Measurements from ENCODE around the gene ABCF3. TPM values are rescaled to one million over a fixed set of nuclear protein-coding genes. Genes with fewer than 3 reads are reported as not detected.

Gene ABCF3
- total RNA-seq, 2 donors from 2014 or later = 41.8 to 46.1 TPM

- WGBS, 2 donors = 79 to 84% methylated on average over 8 to 9 of the region's 9 CpGs
- no peak for DNase-seq
- H3K9me3 ChIP-seq = no peaks in the 10 kb centered on the region
- no peak overlapping the region for H3K27ac ChIP-seq
- H3K4me3 ChIP-seq = no peak overlapping the region
- peaks cover 6% of the 10 kb centered on the region for H3K4me1 ChIP-seq
- TF ChIP-seq POLR2A (IDR thresholded peaks at IDR 0.05) (no peak), CTCF (IDR thresholded peaks at IDR 0.05) (no peak)
- peaks cover 8 to 12% of the 10 kb centered on the region in 2 donors for H3K36me3 ChIP-seq (replicated peaks in 1 of 2; ENCODE audit: insufficient read depth in 1 of 2, low read depth in 2 of 2)
- no peaks in the 10 kb centered on the region for H3K27me3 ChIP-seq
- no peak for ATAC-seq
- intact Hi-C loops (cut with DNase I) = no loop called here
Measured at GRCh38 chr3:184198509-184198908, 12.5 kb downstream of the ABCF3 start.

- H3K4me1 ChIP-seq = peaks cover 6% of the 10 kb centered on the region
- intact Hi-C loops (cut with DNase I) = no loop called here
- no peak for ATAC-seq
Measured at GRCh38 chr3:184200825-184201224, 14.8 kb downstream of the ABCF3 start.

DNA sequence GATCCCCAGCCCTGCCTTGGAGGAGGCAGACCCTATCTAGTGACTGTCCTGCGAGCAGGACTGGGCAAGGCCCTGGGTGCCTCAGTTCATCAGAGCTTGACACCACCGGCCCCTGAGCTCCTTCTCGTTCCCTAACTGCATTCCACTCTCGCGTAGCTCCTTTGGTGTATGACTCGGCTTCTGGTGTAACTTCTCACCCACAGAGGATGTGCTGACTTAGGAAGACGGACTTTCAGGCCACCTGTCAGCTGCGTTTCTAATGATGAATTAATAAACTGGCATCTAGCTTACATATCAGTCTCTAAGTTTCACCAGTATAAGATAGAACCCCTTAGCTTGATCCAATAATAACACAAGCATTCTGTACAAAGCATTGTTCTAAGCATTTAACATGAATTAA, 17.5 kb downstream of the ABCF3 start:
- no peak for TF ChIP-seq CTCF (IDR thresholded peaks at IDR 0.05)
- no peak for TF ChIP-seq POLR2A (IDR thresholded peaks at IDR 0.05)
- no peak overlapping the region for H3K4me3 ChIP-seq
- H3K9me3 ChIP-seq = no peaks in the 10 kb centered on the region
- ATAC-seq (no peak), DNase-seq (no peak)
- intact Hi-C loops (cut with DNase I) = no loop called here
- H3K36me3 ChIP-seq (replicated peaks in 1 of 2; ENCODE audit: insufficient read depth in 1 of 2, low read depth in 2 of 2) = no peaks in the 10 kb centered on the region
- H3K27ac ChIP-seq = no peak overlapping the region
- H3K27me3 ChIP-seq = no peaks in the 10 kb centered on the region
- 78 to 80% methylated on average over 6 to 8 of the region's 8 CpGs for WGBS, 2 donors
- no peaks in the 10 kb centered on the region for H3K4me1 ChIP-seq

More at GRCh38 chr3:184200825-184201224, 14.8 kb downstream of the ABCF3 start:
- no peak overlapping the region for H3K27ac ChIP-seq
- TF ChIP-seq CTCF (IDR thresholded peaks at IDR 0.05) = no peak
- TF ChIP-seq POLR2A (IDR thresholded peaks at IDR 0.05) = no peak
- H3K9me3 ChIP-seq = no peaks in the 10 kb centered on the region
- no peaks in the 10 kb centered on the region for H3K27me3 ChIP-seq
- H3K36me3 ChIP-seq (replicated peaks in 1 of 2; ENCODE audit: insufficient read depth in 1 of 2, low read depth in 2 of 2) = no peaks in the 10 kb centered on the region
- no peak for DNase-seq
- H3K4me3 ChIP-seq = no peak overlapping the region

- 47 to 49% methylated on average over 11 of the region's 11 CpGs for WGBS, 2 donors
- no peaks in the 10 kb centered on the region for H3K9me3 ChIP-seq
- no peaks in the 10 kb centered on the region for H3K27me3 ChIP-seq
- intact Hi-C loops (cut with DNase I) = no loop called here
- H3K36me3 ChIP-seq (replicated peaks in 1 of 2; ENCODE audit: insufficient read depth in 1 of 2, low read depth in 2 of 2) = no peaks in the 10 kb centered on the region
- ATAC-seq (no peak), DNase-seq (no peak)
- no peaks in the 10 kb centered on the region for H3K4me1 ChIP-seq
- H3K4me3 ChIP-seq = no peak overlapping the region
- no peak overlapping the region for H3K27ac ChIP-seq
- no peak for TF ChIP-seq CTCF (IDR thresholded peaks at IDR 0.05)
- TF ChIP-seq POLR2A (IDR thresholded peaks at IDR 0.05) = no peak
Measured at GRCh38 chr3:184209146-184209923, 23.3 kb downstream of the ABCF3 start.

GRCh38 chr3:184211297-184211696, 25.3 kb downstream of the ABCF3 start:
- TF ChIP-seq POLR2A (IDR thresholded peaks at IDR 0.05) (no peak), CTCF (IDR thresholded peaks at IDR 0.05) (no peak)
- DNase-seq (no peak), ATAC-seq (no peak)
- Histone ChIP-seq H3K4me3 (no peak overlapping the region), H3K27me3 (no peaks in the 10 kb centered on the region), H3K27ac (no peak overlapping the region), H3K36me3 (replicated peaks in 1 of 2; ENCODE audit: insufficient read depth in 1 of 2, low read depth in 2 of 2) (no peaks in the 10 kb centered on the region), H3K9me3 (no peaks in the 10 kb centered on the region), H3K4me1 (no peaks in the 10 kb centered on the region)
- 34 to 37% methylated on average over 5 of the region's 5 CpGs for WGBS, 2 donors
- intact Hi-C loops (cut with DNase I) = no loop called here
